Progenitor cell of endocrine pancreas (in vitro differentiated cells): ENCODE measurements around the gene FLRT1. TPM values are rescaled to one million over a fixed set of nuclear protein-coding genes. Genes with fewer than 3 reads are reported as not detected.

Experiments
- DNase-seq: peaks from one replicate; pipeline ENCODE4 v3.0.0; 2021; ENCODE audit warnings: low spot score; ENCODE audit not compliant: unreplicated experiment
- H3K27ac Mint-ChIP-seq: 2 replicates; pipeline ENCODE4 v1.8.0; 2021; ENCODE audit warnings: mild to moderate bottlenecking, moderate library complexity, mixed read lengths
- H3K27me3 Mint-ChIP-seq: 2 replicates; pipeline ENCODE4 v1.8.0; 2021; ENCODE audit warnings: mixed read lengths
- H3K36me3 Mint-ChIP-seq: 2 replicates; pipeline ENCODE4 v1.8.0; 2022; ENCODE audit warnings: mixed read lengths; ENCODE audit not compliant: insufficient read depth
- H3K4me1 Mint-ChIP-seq: 2 replicates; pipeline ENCODE4 v1.8.0; 2021; ENCODE audit warnings: low read depth, mixed read lengths
- H3K4me3 Mint-ChIP-seq: 2 replicates; pipeline ENCODE4 v1.8.0; 2021; ENCODE audit warnings: low read depth, mild to moderate bottlenecking, moderate library complexity, mixed read lengths
- H3K9me3 Mint-ChIP-seq: 2 replicates; pipeline ENCODE4 v1.8.0; 2021; ENCODE audit warnings: low read depth, mixed read lengths
- CTCF ChIP-seq: fragments of 200-600 bp; sonication (generic); IDR thresholded peaks from one replicate; pipeline ENCODE4 v1.5.0; 2021; ENCODE audit warnings: antibody characterized with exemption, mild to moderate bottlenecking; ENCODE audit not compliant: unreplicated experiment
- total RNA-seq: library from RNA; stranded (reverse); gene quantifications from 2 replicates; pipeline ENCODE4 v1.2.1, GENCODE V29; 2021

FLRT1 gene
- total RNA-seq, 1 donor from 2014 or later: 0.17 TPM

GRCh38 chr11:64034411-64034811, 1.3 kb upstream of the FLRT1 start:
- no peak for DNase-seq
- peak; percentile 30 for TF ChIP-seq CTCF
- Mint-ChIP-seq H3K4me3 (peak overlapping the region; percentile 52), H3K4me1 (peaks cover 2% of the 10 kb centered on the region), H3K9me3 (no peaks in the 10 kb centered on the region), H3K27ac (peak overlapping the region; percentile 46), H3K36me3 (no peaks in the 10 kb centered on the region), H3K27me3 (peaks cover 64% of the 10 kb centered on the region)

DNA sequence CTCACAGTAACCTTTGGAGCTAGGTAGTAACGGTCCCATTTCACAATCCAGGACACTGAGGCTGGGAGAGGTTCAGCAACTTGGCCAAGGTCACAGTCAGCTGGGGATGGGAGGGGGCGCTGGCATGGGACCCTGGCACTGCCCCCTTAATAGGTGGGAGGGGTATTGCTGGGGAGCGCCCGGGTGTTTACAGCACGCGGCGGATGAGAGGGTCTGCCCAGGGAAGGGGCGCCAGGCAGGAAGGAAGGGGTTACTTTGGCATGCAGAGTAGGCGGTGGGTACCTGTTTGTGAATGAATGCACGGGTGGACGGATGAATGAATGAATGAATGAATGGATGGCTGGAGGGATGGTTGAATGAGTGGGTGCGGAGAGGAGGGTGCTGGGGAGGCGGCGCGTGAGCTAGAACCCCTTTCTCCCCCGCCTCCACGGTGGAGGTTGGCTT, 628 bp upstream of the FLRT1 start:
- H3K4me1 Mint-ChIP-seq: peaks cover 2% of the 10 kb centered on the region
- no peaks in the 10 kb centered on the region for H3K36me3 Mint-ChIP-seq
- no peak for TF ChIP-seq CTCF
- DNase-seq: no peak
- no peaks in the 10 kb centered on the region for H3K9me3 Mint-ChIP-seq
- H3K4me3 Mint-ChIP-seq: peak overlapping the region; percentile 65
- peaks cover 64% of the 10 kb centered on the region for H3K27me3 Mint-ChIP-seq
- no peak overlapping the region for H3K27ac Mint-ChIP-seq

GRCh38 chr11:64036087-64037026, 626 bp downstream of the FLRT1 start:
- Mint-ChIP-seq H3K27ac (no peak overlapping the region), H3K4me3 (no peak overlapping the region), H3K4me1 (peaks cover 7% of the 10 kb centered on the region), H3K9me3 (no peaks in the 10 kb centered on the region), H3K36me3 (no peaks in the 10 kb centered on the region), H3K27me3 (peaks cover 60% of the 10 kb centered on the region)
- no peak for DNase-seq
- TF ChIP-seq CTCF: peak; percentile 5

DNA sequence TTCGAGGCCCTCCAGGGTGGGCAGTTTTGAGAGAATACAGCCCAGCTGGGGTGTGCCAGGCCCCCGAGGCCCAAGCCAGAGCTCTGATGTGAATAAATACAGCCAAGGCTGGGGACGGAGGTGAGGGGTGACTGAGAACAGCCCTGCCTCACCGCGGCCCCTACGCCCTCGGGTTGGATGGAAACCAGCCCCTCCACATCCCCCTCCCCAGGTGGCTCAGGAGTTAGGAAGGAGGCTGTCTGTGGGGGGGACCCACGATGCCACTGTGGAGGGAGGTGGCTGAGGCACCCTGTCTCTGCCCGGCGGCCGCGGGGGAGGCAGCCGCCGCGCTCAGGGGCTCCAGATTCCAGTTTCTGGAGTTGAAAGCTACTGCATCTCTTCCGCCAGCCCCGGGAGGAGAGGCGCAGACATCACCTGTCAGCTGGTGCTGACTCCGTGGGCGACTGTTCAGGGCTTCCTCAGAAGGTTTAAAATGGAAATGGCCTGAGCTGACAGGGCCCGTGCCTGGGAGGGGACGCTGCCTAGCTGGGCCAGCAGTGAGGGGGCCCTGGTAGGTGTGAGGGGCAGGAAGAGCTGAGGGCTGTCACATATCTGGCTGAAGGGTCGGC, 1.4 kb downstream of the FLRT1 start:
- no peaks in the 10 kb centered on the region for H3K36me3 Mint-ChIP-seq
- no peak overlapping the region for H3K4me3 Mint-ChIP-seq
- no peak overlapping the region for H3K27ac Mint-ChIP-seq
- peaks cover 8% of the 10 kb centered on the region for H3K4me1 Mint-ChIP-seq
- peaks cover 57% of the 10 kb centered on the region for H3K27me3 Mint-ChIP-seq
- no peak for TF ChIP-seq CTCF
- H3K9me3 Mint-ChIP-seq: no peaks in the 10 kb centered on the region
- no peak for DNase-seq

DNA sequence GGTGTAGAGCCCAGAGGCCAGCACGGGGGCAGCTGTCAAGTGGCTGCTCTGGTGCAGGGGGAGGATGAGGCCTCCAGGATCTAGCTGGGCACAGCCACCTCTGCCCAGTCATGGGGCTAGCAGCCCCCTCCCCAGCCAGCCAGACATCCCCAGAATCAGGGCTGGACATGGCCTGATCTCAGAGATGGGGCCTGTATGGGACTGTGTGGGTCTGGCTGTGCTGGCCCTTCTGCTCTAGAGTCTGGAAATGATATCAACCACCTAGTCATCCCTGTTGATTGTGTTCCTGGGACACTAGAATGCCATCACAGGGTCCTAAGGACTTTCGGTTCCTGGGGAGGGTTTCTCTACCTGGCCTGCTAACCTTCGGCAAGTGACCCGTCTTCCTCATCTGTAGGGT, 2.8 kb downstream of the FLRT1 start:
- Mint-ChIP-seq H3K36me3 (no peaks in the 10 kb centered on the region), H3K4me3 (no peak overlapping the region), H3K27me3 (peaks cover 53% of the 10 kb centered on the region), H3K9me3 (no peaks in the 10 kb centered on the region), H3K4me1 (peaks cover 8% of the 10 kb centered on the region), H3K27ac (no peak overlapping the region)
- no peak for TF ChIP-seq CTCF
- DNase-seq: no peak
